GM12875 (cell line): ENCODE data around the gene KCNJ12.
"Not testable (repeated sequence)": the region's sequence is repeated elsewhere in the genome, so short reads cannot be mapped to it uniquely, and the experiment has no call there.

Experiments
- H3K4me3 ChIP-seq: one replicate; pipeline ENCODE4 v1.5.1; 2011; ENCODE audit warnings: low read depth, low read length, control low read depth
- TF ChIP-seq, protein P1 (sequence below): IDR thresholded peaks from 2 replicates; pipeline ENCODE4 v1.5.1; 2011; ENCODE audit warnings: low read depth, mild to moderate bottlenecking, control low read depth, inconsistent platforms, low read length, moderate library complexity, borderline replicate concordance; ENCODE audit not compliant: insufficient read depth

Gene KCNJ12

DNA sequence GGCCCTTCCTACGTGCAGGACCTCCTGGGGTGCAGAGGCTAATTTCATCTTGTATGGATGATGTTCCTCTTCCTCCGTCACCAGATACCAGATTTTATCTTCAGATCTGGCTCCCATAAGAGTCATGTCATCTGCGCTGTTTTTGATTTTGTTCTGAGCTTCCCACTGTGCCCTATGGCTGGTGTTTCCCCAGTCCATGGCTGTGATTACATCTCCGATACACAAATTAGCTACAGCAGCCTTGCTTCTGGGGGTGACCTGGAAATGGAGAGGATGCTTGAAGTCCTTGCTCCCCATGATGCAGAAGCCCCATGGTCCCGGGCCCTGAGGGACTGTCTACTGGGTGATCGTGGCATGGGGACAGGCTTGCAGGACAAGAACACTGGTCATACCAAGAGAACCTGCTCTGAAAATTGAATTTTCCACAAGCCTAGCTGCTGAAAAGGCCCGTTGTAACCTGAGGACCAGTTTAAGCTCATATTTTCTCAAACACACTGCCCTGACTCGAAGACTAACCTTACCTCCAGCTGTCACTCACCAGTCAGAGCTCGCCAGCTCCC is 69.0 kb downstream of the KCNJ12 start:
- no peak overlapping the region for H3K4me3 ChIP-seq
- TF ChIP-seq, protein P1, sequence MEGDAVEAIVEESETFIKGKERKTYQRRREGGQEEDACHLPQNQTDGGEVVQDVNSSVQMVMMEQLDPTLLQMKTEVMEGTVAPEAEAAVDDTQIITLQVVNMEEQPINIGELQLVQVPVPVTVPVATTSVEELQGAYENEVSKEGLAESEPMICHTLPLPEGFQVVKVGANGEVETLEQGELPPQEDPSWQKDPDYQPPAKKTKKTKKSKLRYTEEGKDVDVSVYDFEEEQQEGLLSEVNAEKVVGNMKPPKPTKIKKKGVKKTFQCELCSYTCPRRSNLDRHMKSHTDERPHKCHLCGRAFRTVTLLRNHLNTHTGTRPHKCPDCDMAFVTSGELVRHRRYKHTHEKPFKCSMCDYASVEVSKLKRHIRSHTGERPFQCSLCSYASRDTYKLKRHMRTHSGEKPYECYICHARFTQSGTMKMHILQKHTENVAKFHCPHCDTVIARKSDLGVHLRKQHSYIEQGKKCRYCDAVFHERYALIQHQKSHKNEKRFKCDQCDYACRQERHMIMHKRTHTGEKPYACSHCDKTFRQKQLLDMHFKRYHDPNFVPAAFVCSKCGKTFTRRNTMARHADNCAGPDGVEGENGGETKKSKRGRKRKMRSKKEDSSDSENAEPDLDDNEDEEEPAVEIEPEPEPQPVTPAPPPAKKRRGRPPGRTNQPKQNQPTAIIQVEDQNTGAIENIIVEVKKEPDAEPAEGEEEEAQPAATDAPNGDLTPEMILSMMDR: no peak

DNA sequence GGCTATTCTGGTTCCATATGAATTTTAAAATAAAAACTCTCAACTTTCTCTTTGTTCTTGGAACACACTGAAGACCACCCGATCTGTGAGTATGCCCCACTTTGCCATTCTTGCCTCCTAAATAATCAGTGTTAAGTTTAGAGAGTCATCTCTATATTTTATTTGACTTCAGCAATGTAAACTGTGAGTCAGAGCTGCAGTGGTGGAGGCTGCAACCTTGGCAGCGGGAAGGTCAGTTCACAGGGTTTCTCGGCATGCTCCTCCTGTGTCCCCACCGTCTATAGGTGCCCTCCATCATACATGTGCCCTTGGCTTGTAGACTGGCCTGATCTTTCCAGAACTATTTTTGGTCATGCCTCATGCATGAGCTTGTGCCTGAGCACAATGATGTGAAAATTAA is 71.4 kb downstream of the KCNJ12 start:
- not testable (repeated sequence) for H3K4me3 ChIP-seq

DNA sequence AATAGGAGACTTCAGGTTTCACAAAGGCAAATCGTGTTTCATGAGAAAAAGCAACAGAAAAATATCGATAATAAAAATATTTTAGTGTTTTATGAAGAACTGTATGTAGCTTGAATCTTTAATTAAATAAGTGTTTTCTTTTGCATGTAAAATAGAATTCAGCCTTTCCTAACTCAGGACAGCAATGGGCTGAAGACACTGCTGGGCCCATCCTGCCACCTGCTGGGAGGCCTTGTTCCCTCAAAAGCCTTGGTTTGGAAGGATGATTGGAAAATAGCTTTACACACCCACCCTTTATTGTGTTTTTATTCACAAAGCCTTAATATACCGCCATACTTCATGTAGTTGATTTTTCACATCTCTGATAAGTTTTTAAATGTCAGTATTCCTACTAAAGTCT is 73.7 kb downstream of the KCNJ12 start:
- H3K4me3 ChIP-seq: not testable (repeated sequence)

DNA sequence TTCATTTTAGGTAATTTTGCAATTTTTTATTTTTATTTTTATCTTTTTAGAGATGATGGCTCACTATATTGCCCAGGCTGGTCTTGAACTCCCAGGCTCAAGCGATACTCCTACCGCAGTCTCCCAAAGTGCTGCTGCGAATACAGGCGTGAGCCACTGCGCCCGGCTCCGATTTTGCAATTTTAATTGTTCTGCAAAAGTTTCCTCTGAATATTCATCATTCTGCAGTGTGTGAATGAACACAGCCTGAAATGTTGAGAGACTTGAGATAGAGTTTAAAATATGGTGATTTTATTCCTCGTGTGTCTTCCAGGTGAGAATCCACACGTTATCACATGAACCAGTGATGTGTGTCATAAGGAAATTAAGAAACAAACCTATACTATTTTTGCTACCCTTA is 75.8 kb downstream of the KCNJ12 start:
- no peak overlapping the region for H3K4me3 ChIP-seq
- TF ChIP-seq, protein P1: no peak

DNA sequence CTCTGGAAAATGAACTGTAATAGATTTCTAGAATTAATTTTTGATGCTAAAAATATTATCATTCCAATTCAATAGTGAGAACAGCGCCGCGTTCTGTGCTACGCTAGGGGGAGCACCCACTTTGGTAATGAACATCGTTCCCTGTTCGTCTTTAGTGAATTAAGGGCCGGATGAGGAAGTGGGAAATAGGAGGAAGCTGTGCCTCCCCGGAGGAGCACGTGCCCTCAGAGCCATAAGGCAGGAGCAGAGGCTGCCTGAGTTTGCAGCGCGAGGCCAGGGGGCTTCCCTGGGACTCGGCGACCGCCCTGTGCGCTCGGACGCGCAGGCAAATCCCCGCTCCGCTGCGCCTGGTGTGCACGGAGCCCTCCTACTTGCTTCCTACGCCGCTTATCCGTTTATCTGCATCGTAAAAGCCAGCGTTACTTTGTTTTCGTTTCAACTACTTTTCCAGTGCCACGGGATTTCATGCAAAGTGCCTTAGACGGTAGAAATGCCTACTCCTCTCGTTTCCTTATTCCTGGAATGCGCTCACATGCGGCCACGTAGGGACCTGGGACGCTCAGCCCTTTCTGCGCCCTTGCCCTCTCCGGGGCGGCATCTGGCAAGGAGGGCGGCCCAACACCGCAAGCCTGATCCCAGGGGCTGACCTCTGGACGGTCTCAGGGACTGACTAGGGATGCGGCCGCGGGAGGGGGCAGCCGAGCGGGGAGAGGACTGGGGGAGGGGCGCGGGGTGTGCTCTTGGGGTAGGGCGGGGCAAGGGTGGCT is 76.4 kb downstream of the KCNJ12 start:
- H3K4me3 ChIP-seq: no peak overlapping the region
- TF ChIP-seq, protein P1: no peak

DNA sequence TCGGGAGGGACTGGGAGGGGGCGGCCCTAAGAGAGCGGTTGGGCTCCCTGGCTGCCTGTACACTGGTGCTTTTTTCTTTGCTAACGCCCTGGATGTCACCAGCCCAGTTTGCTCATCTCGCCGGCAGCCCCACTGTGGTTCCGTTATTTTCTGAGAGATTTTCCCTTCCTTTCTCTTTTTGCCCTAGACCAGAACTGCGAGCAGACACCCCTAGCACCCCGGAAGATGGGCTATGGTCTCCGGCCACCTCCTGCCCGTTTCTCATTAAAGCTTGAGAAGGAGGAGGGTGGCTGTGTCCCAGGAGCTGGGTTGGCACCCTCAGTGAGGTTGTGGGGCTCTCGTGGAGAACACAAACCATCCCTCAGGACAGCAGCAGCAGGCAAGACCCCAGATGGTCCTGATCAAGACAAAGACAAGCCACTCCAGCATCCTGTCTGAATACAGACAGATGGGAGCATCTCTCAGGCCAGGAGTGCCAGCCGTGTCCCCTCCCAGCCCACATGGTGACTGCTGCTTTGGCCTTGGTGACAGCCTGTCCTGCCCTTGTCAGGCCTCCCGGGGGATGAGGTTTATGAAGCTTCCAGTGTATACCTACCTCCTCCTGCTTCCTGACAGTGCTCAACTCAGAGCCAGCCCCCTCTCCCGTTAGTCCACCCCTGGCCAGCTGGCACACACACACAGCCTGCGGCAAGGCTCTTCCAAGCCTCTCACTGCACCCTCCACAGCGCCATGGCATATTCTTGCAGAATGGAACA is 77.2 kb downstream of the KCNJ12 start:
- TF ChIP-seq, protein P1: no peak
- no peak overlapping the region for H3K4me3 ChIP-seq

DNA sequence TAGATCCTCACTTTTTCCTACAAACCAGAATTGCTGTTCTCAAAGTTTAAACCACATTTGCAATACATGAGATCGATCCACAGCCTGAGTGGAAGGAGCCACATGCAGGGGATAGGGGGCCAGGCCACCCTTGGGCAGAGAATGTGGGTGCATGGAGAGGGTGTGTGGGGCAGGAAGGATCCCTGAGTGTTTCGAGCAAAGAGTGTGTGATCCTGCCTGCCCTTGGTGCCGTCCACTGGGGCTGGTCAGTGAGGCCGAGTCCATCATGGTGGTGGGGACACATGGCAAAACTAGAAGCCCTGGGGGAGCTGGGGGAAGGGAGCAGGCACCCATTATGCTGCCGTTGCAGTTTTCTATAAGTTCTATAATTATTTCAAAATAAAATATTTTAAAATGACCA is 77.8 kb downstream of the KCNJ12 start:
- not testable (repeated sequence) for H3K4me3 ChIP-seq

DNA sequence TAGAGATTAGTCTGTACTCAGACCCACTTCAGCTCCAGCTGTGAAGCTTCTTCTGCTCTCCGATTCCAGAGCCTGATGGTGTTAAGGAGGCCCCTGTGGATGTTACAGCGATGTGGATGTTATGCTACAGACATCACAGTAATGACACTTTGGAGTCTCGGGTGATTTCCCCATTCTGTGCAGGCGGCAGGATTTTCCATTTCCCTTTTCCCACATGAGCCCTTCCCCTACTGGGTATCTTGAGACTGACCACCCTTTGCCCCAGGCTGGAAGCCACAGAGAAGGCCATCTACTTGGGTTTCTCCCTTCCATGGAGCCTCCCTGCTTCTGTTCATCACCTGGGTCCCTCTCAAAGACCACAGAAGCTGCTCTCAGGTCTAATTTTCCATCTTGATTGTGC is 78.3 kb downstream of the KCNJ12 start:
- no peak overlapping the region for H3K4me3 ChIP-seq
- TF ChIP-seq, protein P1: no peak
